Immature natural killer cell (primary cell): ENCODE results near the gene UBE2U. TPM values are rescaled to one million over a fixed set of nuclear protein-coding genes. Genes with fewer than 3 reads are reported as not detected.
"Not testable (repeated sequence)": the region's sequence is repeated elsewhere in the genome, so short reads cannot be mapped to it uniquely, and the experiment has no call there.

Experiments
- DNase-seq, 3 donors: peaks; one replicate each; pipeline ENCODE4 v3.0.0; 2022; ENCODE audit warnings: mixed read lengths in 1 of 3
- H3K27ac Mint-ChIP-seq, 6 donors: one replicate each; pipeline ENCODE4 v1.8.0; 2020; ENCODE audit warnings: mixed read lengths in 6 of 6, mild to moderate bottlenecking in 5 of 6, inconsistent platforms in 4 of 6, moderate library complexity in 3 of 6
- H3K27me3 Mint-ChIP-seq, 3 donors: one replicate each; pipeline ENCODE4 v1.8.0; 2020 to 2021; ENCODE audit warnings: low read depth in 3 of 3, mild to moderate bottlenecking in 3 of 3, mixed read lengths in 3 of 3, moderate library complexity in 3 of 3, inconsistent platforms in 1 of 3
- H3K36me3 Mint-ChIP-seq, 3 donors: one replicate each; pipeline ENCODE4 v1.8.0; 2020; ENCODE audit warnings: mixed read lengths in 3 of 3, inconsistent platforms in 2 of 3, mild to moderate bottlenecking in 2 of 3
- H3K4me1 Mint-ChIP-seq, 2 donors: one replicate each; pipeline ENCODE4 v1.8.0; 2020; ENCODE audit warnings: inconsistent platforms in 2 of 2, mild to moderate bottlenecking in 2 of 2, mixed read lengths in 2 of 2, moderate library complexity in 1 of 2
- H3K4me3 Mint-ChIP-seq, 5 donors: one replicate each; pipeline ENCODE4 v1.8.0; 2020; ENCODE audit warnings: mild to moderate bottlenecking in 5 of 5, mixed read lengths in 5 of 5, inconsistent platforms in 3 of 5, moderate library complexity in 3 of 5
- H3K9me3 Mint-ChIP-seq, 6 donors: one replicate each; pipeline ENCODE4 v1.8.0; 2020; ENCODE audit warnings: mild to moderate bottlenecking in 6 of 6, mixed read lengths in 6 of 6, inconsistent platforms in 4 of 6, moderate library complexity in 3 of 6
- polyA plus RNA-seq, 3 donors: library from polyadenylated mRNA; unstranded; fragments of 300-500 nt; fragmentation: Illumina TruSeq; gene quantifications; one replicate each; pipeline ENCODE4 v1.2.3, GENCODE V29; 2021

UBE2U gene
- polyA plus RNA-seq, 3 donors from 2014 or later, result not detected

- Mint-ChIP-seq H3K27me3 (peaks cover 0 to 3% (median 2%) of the 10 kb centered on the region in 3 donors), H3K4me3 (no peak overlapping the region), H3K4me1 (no peaks in the 10 kb centered on the region), H3K36me3 (no peaks in the 10 kb centered on the region), H3K9me3 (no peaks in the 10 kb centered on the region), H3K27ac (no peak overlapping the region)
- no peak for DNase-seq
Measured at GRCh38 chr1:64199154-64199553, 4.3 kb upstream of the UBE2U start.

GRCh38 chr1:64200064-64200463, 3.4 kb upstream of the UBE2U start:
- H3K36me3 Mint-ChIP-seq, result no peaks in the 10 kb centered on the region
- no peaks in the 10 kb centered on the region for H3K9me3 Mint-ChIP-seq
- no peaks in the 10 kb centered on the region for H3K4me1 Mint-ChIP-seq
- H3K4me3 Mint-ChIP-seq, result no peak overlapping the region
- DNase-seq, result no peak
- H3K27ac Mint-ChIP-seq, result no peak overlapping the region
- peaks cover 0 to 3% (median 2%) of the 10 kb centered on the region in 3 donors for H3K27me3 Mint-ChIP-seq

GRCh38 chr1:64209221-64209620, 5.8 kb downstream of the UBE2U start:
- H3K36me3 Mint-ChIP-seq, result no peaks in the 10 kb centered on the region
- no peak overlapping the region for H3K4me3 Mint-ChIP-seq
- H3K27me3 Mint-ChIP-seq, result no peaks in the 10 kb centered on the region
- no peak overlapping the region for H3K27ac Mint-ChIP-seq
- no peaks in the 10 kb centered on the region for H3K4me1 Mint-ChIP-seq
- peaks cover 0 to 3% (median 0%) of the 10 kb centered on the region in 6 donors for H3K9me3 Mint-ChIP-seq
- no peak for DNase-seq

- H3K4me3 Mint-ChIP-seq, result no peak overlapping the region
- H3K9me3 Mint-ChIP-seq, result no peaks in the 10 kb centered on the region
- no peaks in the 10 kb centered on the region for H3K36me3 Mint-ChIP-seq
- H3K27me3 Mint-ChIP-seq, result peaks cover 0 to 3% (median 0%) of the 10 kb centered on the region in 3 donors
- H3K27ac Mint-ChIP-seq, result no peak overlapping the region
- no peaks in the 10 kb centered on the region for H3K4me1 Mint-ChIP-seq
- no peak for DNase-seq
Measured at GRCh38 chr1:64212031-64212430, 8.6 kb downstream of the UBE2U start.

- Mint-ChIP-seq H3K4me3 (no peak overlapping the region), H3K36me3 (no peaks in the 10 kb centered on the region), H3K9me3 (no peaks in the 10 kb centered on the region), H3K27me3 (peaks cover 0 to 4% (median 3%) of the 10 kb centered on the region in 3 donors), H3K27ac (no peak overlapping the region), H3K4me1 (no peaks in the 10 kb centered on the region)
- no peak for DNase-seq
Measured at GRCh38 chr1:64215576-64215975, 12.2 kb downstream of the UBE2U start.

GRCh38 chr1:64220241-64220640, 16.8 kb downstream of the UBE2U start:
- peaks cover 0 to 4% (median 0%) of the 10 kb centered on the region in 3 donors for H3K27me3 Mint-ChIP-seq
- no peaks in the 10 kb centered on the region for H3K36me3 Mint-ChIP-seq
- H3K4me1 Mint-ChIP-seq, result no peaks in the 10 kb centered on the region
- no peak overlapping the region for H3K27ac Mint-ChIP-seq
- no peak for DNase-seq
- no peak overlapping the region for H3K4me3 Mint-ChIP-seq
- no peaks in the 10 kb centered on the region for H3K9me3 Mint-ChIP-seq

- H3K36me3 Mint-ChIP-seq, result no peaks in the 10 kb centered on the region
Measured at GRCh38 chr1:64223329-64224151, 20.1 kb downstream of the UBE2U start.

GRCh38 chr1:64224236-64224635, 20.8 kb downstream of the UBE2U start:
- H3K9me3 Mint-ChIP-seq, H3K36me3 Mint-ChIP-seq, H3K27me3 Mint-ChIP-seq, DNase-seq, H3K4me3 Mint-ChIP-seq, H3K27ac Mint-ChIP-seq, H3K4me1 Mint-ChIP-seq: not testable (repeated sequence)

More at GRCh38 chr1:64223329-64224151, 20.1 kb downstream of the UBE2U start:
- H3K4me3 Mint-ChIP-seq, result no peak overlapping the region
- no peaks in the 10 kb centered on the region for H3K4me1 Mint-ChIP-seq
- DNase-seq, result no peak
- H3K27me3 Mint-ChIP-seq, result peaks cover 0 to 4% (median 0%) of the 10 kb centered on the region in 3 donors
- no peak overlapping the region for H3K27ac Mint-ChIP-seq
- H3K9me3 Mint-ChIP-seq, result no peaks in the 10 kb centered on the region

GRCh38 chr1:64228167-64228957, 24.9 kb downstream of the UBE2U start:
- DNase-seq, result no peak
- Mint-ChIP-seq H3K27ac (no peak overlapping the region), H3K4me1 (no peaks in the 10 kb centered on the region), H3K27me3 (peaks cover 0 to 2% (median 0%) of the 10 kb centered on the region in 3 donors), H3K9me3 (no peaks in the 10 kb centered on the region), H3K4me3 (no peak overlapping the region), H3K36me3 (no peaks in the 10 kb centered on the region)

- H3K36me3 Mint-ChIP-seq, result no peaks in the 10 kb centered on the region
- H3K4me1 Mint-ChIP-seq, result no peaks in the 10 kb centered on the region
- peaks cover 0 to 2% (median 2%) of the 10 kb centered on the region in 3 donors for H3K27me3 Mint-ChIP-seq
- H3K9me3 Mint-ChIP-seq, result no peaks in the 10 kb centered on the region
- no peak overlapping the region for H3K27ac Mint-ChIP-seq
- H3K4me3 Mint-ChIP-seq, result no peak overlapping the region
- no peak for DNase-seq
Measured at GRCh38 chr1:64229307-64229706, 25.9 kb downstream of the UBE2U start.

- H3K27ac Mint-ChIP-seq, result no peak overlapping the region
Measured at GRCh38 chr1:64231153-64231552, 27.7 kb downstream of the UBE2U start.

GRCh38 chr1:64231654-64232053, 28.2 kb downstream of the UBE2U start:
- DNase-seq, result no peak
- Mint-ChIP-seq H3K27ac (no peak overlapping the region), H3K36me3 (no peaks in the 10 kb centered on the region), H3K4me1 (no peaks in the 10 kb centered on the region), H3K27me3 (peaks cover 0 to 2% (median 2%) of the 10 kb centered on the region in 3 donors), H3K4me3 (no peak overlapping the region), H3K9me3 (no peaks in the 10 kb centered on the region)

More at GRCh38 chr1:64231153-64231552, 27.7 kb downstream of the UBE2U start:
- Mint-ChIP-seq H3K4me3 (no peak overlapping the region), H3K9me3 (no peaks in the 10 kb centered on the region), H3K4me1 (no peaks in the 10 kb centered on the region), H3K27me3 (peaks cover 0 to 2% (median 2%) of the 10 kb centered on the region in 3 donors), H3K36me3 (no peaks in the 10 kb centered on the region)
- DNase-seq, result no peak

- Mint-ChIP-seq H3K27me3 (peaks cover 2 to 8% (median 3%) of the 10 kb centered on the region in 3 donors), H3K4me3 (no peak overlapping the region), H3K9me3 (peaks cover 0 to 3% (median 0%) of the 10 kb centered on the region in 6 donors), H3K36me3 (no peaks in the 10 kb centered on the region), H3K4me1 (no peaks in the 10 kb centered on the region), H3K27ac (no peak overlapping the region)
- no peak for DNase-seq
Measured at GRCh38 chr1:64234714-64235113, 31.3 kb downstream of the UBE2U start.

GRCh38 chr1:64235181-64235580, 31.8 kb downstream of the UBE2U start:
- Mint-ChIP-seq H3K4me1 (no peaks in the 10 kb centered on the region), H3K4me3 (no peak overlapping the region), H3K27ac (no peak overlapping the region), H3K27me3 (peaks cover 2 to 8% (median 3%) of the 10 kb centered on the region in 3 donors), H3K36me3 (no peaks in the 10 kb centered on the region), H3K9me3 (peaks cover 0 to 3% (median 0%) of the 10 kb centered on the region in 6 donors)
- DNase-seq, result no peak
